Measurements from ENCODE around the gene ACADS. TPM values are rescaled to one million over a fixed set of nuclear protein-coding genes. Genes with fewer than 3 reads are reported as not detected.
A peak's percentile ranks its signal among the peaks of the same experiment; 100 is the strongest.

Gene ACADS, protein sequence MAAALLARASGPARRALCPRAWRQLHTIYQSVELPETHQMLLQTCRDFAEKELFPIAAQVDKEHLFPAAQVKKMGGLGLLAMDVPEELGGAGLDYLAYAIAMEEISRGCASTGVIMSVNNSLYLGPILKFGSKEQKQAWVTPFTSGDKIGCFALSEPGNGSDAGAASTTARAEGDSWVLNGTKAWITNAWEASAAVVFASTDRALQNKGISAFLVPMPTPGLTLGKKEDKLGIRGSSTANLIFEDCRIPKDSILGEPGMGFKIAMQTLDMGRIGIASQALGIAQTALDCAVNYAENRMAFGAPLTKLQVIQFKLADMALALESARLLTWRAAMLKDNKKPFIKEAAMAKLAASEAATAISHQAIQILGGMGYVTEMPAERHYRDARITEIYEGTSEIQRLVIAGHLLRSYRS
- 10.8 and 11.1 TPM in 2 replicates for total RNA-seq

DNA sequence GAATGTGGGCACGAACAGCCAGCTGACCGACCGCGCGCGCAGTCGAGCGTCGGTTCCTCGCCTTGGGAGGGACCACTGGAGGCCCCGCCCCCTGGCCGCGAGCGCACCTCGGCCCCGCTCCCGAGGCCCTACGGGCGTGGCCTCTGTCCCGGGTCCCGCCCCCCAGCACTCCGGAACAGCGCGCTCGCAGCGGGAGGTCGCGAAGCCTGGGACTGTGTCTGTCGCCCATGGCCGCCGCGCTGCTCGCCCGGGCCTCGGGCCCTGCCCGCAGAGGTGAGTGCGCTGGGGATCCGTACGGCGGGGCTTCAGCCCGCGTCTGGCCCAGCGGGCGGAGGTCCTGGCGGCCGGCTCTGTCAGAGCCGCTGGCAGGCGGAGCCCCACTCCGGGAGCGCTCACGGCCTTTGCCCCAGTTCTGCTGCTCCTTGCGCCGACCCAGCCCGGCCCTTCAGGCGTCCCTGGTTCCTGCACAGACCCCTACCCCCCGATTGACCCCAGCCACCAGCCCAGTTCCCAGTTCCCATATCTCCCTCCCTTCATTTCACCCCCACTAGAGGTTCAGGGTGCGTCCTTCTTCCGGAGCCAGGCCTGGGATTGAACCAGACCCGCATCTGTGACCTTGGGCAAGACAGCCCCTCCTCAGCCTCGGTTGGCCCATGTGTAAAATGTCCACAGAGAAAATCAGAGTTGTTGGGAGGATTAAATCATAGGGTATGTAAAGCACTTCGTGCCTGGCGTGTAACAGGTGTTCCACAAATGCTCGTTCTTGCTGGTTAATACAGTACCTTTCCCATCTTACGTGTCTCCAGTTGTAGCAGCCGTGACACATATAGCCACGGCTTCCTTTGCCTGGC, at the start of gene ACADS:
TSS of gene ACADS (plus strand) at position 168 of the 851 bp plus-strand sequence. CDS start at position 228, 60 bp downstream.
- peak; percentile 89 for DNase-seq (ENCODE audit: low spot score)
- peak within 1 kb of the TSS; percentile 87 for H3K27ac Mint-ChIP-seq
- intact Hi-C loops (cut with micrococcal nuclease) = loop anchor here (1.0 kb wide), 6 partner anchors 12 to 177 kb away; partner anchors contain the start of gene UNC119B
- no peaks in the 10 kb centered on the region for H3K27me3 Mint-ChIP-seq (ENCODE audit: insufficient read depth)
- H3K9me3 Mint-ChIP-seq = no peaks in the 10 kb centered on the region
- H3K36me3 Mint-ChIP-seq (ENCODE audit: low read depth) = peaks cover 32% of the 10 kb centered on the region
- H3K4me3 Mint-ChIP-seq = peak within 1 kb of the TSS; percentile 94
- peaks cover 22% of the 10 kb centered on the region for H3K4me1 Mint-ChIP-seq (ENCODE audit: low read depth)

DNA sequence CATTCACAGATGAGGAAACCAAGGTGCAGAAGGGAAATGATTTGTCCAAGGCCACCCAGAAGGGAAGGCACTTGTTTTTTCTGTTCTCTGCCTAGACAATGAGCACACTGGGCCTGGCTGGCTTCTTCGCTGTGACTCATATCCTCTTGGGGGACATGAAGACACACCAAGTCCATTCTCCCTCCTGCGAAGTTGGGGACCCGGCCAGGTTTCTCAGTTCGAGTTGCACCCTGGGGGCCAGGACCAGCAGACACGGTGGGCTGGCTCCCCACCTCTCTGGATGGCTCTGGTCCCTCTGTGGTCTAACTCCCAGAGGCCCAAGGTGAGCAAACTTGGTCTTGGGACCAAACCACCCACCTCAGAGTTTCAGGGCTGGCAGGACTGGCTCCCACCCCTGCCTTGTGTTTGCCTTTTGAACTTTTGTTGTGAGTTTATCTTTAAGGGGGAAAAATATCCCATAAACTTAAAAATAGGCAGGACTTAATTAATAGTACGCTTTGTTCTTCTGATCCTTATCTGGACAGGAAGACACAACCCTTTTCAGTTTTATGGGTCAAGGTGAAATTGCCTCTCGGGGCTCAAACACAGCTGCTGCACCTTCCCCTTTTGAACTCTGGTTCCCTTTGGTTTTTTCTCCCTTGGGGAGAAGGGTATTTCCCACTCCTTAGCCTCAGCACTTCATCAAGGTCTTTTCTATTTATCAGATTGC, 47.7 kb upstream of the ACADS start:
- Mint-ChIP-seq H3K9me3 (no peaks in the 10 kb centered on the region), H3K4me3 (no peak overlapping the region), H3K27me3 (ENCODE audit: insufficient read depth) (no peaks in the 10 kb centered on the region), H3K4me1 (ENCODE audit: low read depth) (peaks cover 13% of the 10 kb centered on the region), H3K27ac (peak overlapping the region; percentile 7), H3K36me3 (ENCODE audit: low read depth) (no peaks in the 10 kb centered on the region)
- DNase-seq (ENCODE audit: low spot score) = no peak
- intact Hi-C loops (cut with micrococcal nuclease) = no loop called here

DNA sequence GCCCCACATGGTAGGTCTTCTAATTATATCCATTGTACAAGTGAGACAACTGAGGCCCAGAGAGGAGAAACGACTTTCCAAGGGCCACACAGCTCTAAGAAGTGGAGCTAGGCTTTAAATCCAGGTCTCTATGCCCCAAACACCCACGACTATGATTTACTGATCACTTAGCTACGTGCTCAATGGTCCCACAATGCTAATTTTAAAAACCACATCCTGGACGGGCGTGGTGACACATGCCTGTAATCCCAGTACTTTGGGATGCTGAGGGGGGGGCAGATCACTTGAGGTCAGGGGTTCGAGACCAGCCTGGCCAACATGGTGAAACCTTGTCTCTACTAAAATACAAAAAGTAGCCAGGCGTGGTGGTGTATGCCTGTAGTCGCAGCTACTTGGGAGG, 47.1 kb upstream of the ACADS start:
- DNase-seq (ENCODE audit: low spot score) = no peak

DNA sequence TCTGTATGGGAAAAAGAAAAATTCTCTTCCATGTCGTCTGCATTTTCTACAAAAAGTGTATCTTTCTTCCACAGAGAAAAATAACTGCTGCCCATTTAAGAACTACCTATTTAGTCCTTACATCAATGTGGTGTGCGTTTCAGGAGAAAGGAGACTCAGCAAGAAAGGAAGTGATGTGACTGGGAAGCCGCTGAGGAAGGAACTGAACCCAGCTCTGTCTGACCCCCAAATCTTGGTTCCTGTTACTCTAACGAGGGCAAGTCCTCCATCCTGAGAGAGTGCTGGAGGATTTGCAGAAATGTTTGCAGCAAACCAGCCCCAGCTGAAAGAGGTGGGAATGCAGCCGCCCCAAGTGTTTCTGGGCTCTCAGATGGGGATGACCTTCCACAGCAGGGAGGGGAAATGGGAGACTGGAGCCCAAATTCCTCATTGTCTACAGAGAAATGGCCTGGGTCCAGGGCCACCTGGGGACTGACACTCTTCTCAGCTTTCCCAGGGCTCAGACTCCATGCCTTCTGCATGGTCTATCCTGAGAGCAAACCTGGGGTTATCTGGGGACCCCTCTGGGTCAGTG, 45.4 kb upstream of the ACADS start:
- peaks cover 21% of the 10 kb centered on the region for H3K4me1 Mint-ChIP-seq (ENCODE audit: low read depth)
- intact Hi-C loops (cut with micrococcal nuclease) = loop anchor here (10.0 kb wide), 1 partner anchor 1845 kb away; the partner anchor contains the start of genes KNTC1 and RSRC2
- no peaks in the 10 kb centered on the region for H3K36me3 Mint-ChIP-seq (ENCODE audit: low read depth)
- no peak for DNase-seq (ENCODE audit: low spot score)
- H3K9me3 Mint-ChIP-seq = no peaks in the 10 kb centered on the region
- no peak overlapping the region for H3K4me3 Mint-ChIP-seq
- H3K27me3 Mint-ChIP-seq (ENCODE audit: insufficient read depth) = no peaks in the 10 kb centered on the region
- no peak overlapping the region for H3K27ac Mint-ChIP-seq

More for the DNA sequence above, 47.1 kb upstream of the ACADS start:
- Mint-ChIP-seq H3K4me3 (no peak overlapping the region), H3K27me3 (ENCODE audit: insufficient read depth) (no peaks in the 10 kb centered on the region), H3K4me1 (ENCODE audit: low read depth) (peaks cover 13% of the 10 kb centered on the region), H3K27ac (peak overlapping the region; percentile 7), H3K36me3 (ENCODE audit: low read depth) (no peaks in the 10 kb centered on the region), H3K9me3 (no peaks in the 10 kb centered on the region)
- intact Hi-C loops (cut with micrococcal nuclease) = no loop called here

DNA sequence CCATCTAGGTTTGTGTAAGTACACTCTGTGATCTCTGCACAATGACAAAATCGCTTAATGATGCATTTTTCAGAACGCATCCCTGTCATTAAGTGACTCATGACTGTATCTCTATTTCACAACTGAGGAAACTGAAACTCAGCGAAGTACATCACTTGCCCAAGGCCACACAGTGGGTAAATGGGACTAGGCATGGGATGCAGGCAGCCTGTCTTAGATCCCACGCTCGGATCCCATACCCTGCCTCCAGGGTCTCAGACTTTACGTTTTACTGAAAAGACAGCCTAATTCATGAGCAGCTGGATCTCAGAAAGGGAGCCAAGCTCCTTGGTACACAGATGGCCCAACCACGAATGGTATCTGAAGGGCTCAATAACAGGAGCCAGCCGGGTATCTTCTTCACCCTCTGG, 41.1 kb upstream of the ACADS start:
- H3K9me3 Mint-ChIP-seq = no peaks in the 10 kb centered on the region
- H3K4me3 Mint-ChIP-seq = peak overlapping the region; percentile 60
- no peaks in the 10 kb centered on the region for H3K36me3 Mint-ChIP-seq (ENCODE audit: low read depth)
- no peak for DNase-seq (ENCODE audit: low spot score)
- H3K27me3 Mint-ChIP-seq (ENCODE audit: insufficient read depth) = no peaks in the 10 kb centered on the region
- intact Hi-C loops (cut with micrococcal nuclease) = loop anchor here (10.0 kb wide), 1 partner anchor 1840 kb away; the partner anchor contains the start of genes KNTC1 and RSRC2
- H3K4me1 Mint-ChIP-seq (ENCODE audit: low read depth) = peaks cover 26% of the 10 kb centered on the region
- H3K27ac Mint-ChIP-seq = peak overlapping the region; percentile 21

DNA sequence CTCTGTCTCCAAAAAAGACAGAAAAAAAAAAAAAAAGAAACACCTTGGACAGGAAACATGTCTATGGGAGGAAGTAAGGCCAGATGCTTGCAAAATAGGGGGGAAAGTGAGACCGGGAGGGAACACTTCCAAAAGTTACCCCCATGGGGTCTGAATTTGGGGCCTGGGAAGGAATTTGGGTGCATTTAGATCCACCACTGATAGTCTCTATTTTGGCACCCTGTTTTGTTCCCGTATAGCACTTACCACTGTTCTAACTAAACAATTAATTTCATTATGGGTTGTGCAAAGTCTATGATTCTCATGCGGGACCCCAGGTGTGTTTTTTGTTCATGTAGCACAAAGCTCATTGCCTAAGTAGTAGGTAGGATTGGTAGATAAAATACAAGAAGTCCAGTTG, 40.1 kb upstream of the ACADS start:
- Mint-ChIP-seq H3K27me3 (ENCODE audit: insufficient read depth) (no peaks in the 10 kb centered on the region), H3K36me3 (ENCODE audit: low read depth) (no peaks in the 10 kb centered on the region), H3K4me3 (peak overlapping the region; percentile 88), H3K9me3 (no peaks in the 10 kb centered on the region), H3K27ac (peak overlapping the region; percentile 40), H3K4me1 (ENCODE audit: low read depth) (peaks cover 34% of the 10 kb centered on the region)
- intact Hi-C loops (cut with micrococcal nuclease) = loop anchor here (5.0 to 10.0 kb wide), 2 partner anchors 1097 to 1839 kb away; partner anchors contain the start of genes KNTC1 and RSRC2
- DNase-seq (ENCODE audit: low spot score) = no peak

DNA sequence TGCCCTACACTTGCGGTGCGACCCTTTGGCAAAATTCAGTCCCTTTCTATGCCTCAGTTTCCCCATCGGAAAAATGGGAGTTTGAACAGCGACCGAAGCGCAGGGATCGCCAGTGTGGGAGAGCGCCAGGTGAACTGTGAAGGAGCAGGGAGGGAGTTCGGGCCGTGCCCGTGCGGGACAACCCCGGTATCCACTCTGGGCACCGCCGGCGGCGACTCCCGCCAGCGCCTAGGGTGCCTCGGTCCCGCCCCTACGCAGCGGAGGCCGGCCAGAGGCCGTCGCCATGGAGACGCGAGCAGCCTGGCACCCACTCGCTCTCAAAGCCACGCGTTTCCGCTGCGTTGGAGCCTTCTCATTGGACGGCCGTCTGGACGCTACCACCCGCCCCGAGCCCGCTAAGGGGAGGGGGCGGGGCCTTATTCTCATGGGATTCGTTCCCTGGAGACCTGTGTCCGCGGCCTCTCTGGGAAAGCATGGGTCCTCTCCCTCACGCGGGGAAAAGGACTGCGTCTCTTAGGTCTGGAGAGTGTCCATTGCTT, 39.4 kb upstream of the ACADS start:
- H3K9me3 Mint-ChIP-seq = no peaks in the 10 kb centered on the region

DNA sequence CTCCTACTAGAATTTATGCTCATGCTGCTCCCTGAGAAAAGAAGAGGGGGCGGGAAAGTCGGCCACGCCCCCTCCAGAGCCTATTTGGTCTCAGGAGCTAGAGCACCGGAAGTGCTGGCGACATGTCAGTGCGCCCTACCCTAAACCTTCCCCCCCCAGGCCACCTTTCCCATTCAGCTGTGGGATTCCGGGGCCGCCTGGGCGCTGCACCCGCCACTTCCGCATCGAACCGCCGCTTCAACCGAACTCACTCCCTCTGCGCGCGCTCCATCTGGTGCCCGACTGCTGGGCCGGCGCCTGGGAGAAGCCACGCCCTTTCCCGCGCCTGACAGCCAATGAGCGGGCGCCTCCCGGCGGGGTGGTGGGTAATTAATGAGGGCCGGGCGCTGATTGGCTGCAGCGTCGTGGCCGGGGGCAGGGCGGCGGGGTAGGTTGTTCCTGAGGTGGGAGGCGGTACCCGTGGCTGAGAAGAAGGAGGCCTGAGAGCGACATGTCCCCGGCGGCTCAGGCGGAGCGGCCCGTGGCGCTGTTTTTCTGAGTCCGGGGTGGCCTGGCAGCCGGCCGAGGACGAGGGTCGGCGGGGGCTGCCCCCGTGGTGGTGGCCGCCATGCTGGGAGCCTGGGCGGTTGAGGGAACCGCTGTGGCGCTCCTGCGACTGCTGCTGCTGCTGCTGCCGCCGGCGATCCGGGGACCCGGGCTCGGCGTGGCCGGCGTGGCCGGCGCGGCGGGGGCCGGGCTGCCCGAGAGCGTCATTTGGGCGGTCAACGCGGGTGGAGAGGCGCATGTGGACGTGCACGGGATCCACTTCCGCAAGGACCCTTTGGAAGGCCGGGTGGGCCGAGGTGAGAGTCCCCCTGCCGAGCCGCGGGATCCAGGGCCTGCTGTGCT, 38.7 kb upstream of the ACADS start, which contains the start of gene MLEC:
TSS of gene MLEC (plus strand) at position 460 of the 888 bp plus-strand sequence. CDS start at position 608, 148 bp downstream.
- H3K27ac Mint-ChIP-seq = peak within 1 kb of the TSS; percentile 86
- no peaks in the 10 kb centered on the region for H3K9me3 Mint-ChIP-seq
- H3K4me1 Mint-ChIP-seq (ENCODE audit: low read depth) = peaks cover 48% of the 10 kb centered on the region
- DNase-seq (ENCODE audit: low spot score) = peak; percentile 100
- no peaks in the 10 kb centered on the region for H3K27me3 Mint-ChIP-seq (ENCODE audit: insufficient read depth)
- H3K4me3 Mint-ChIP-seq = peak within 1 kb of the TSS; percentile 88
- intact Hi-C loops (cut with micrococcal nuclease) = loop anchor here (1.0 to 10.0 kb wide), 16 partner anchors 27 to 1838 kb away; partner anchors contain the start of genes ACADS, CAMKK2, COX6A1 and KNTC1
- H3K36me3 Mint-ChIP-seq (ENCODE audit: low read depth) = peaks cover 3% of the 10 kb centered on the region

More for the DNA sequence above, 39.4 kb upstream of the ACADS start:
- intact Hi-C loops (cut with micrococcal nuclease) = loop anchor here (1.0 to 10.0 kb wide), 13 partner anchors 28 to 1839 kb away; partner anchors contain the start of genes ACADS, CAMKK2, COX6A1 and KNTC1
- H3K27me3 Mint-ChIP-seq (ENCODE audit: insufficient read depth) = no peaks in the 10 kb centered on the region
- peak overlapping the region; percentile 86 for H3K27ac Mint-ChIP-seq
- peak overlapping the region; percentile 88 for H3K4me3 Mint-ChIP-seq
- peaks cover 41% of the 10 kb centered on the region for H3K4me1 Mint-ChIP-seq (ENCODE audit: low read depth)
- peaks cover 2% of the 10 kb centered on the region for H3K36me3 Mint-ChIP-seq (ENCODE audit: low read depth)
- peak; percentile 97 for DNase-seq (ENCODE audit: low spot score)

DNA sequence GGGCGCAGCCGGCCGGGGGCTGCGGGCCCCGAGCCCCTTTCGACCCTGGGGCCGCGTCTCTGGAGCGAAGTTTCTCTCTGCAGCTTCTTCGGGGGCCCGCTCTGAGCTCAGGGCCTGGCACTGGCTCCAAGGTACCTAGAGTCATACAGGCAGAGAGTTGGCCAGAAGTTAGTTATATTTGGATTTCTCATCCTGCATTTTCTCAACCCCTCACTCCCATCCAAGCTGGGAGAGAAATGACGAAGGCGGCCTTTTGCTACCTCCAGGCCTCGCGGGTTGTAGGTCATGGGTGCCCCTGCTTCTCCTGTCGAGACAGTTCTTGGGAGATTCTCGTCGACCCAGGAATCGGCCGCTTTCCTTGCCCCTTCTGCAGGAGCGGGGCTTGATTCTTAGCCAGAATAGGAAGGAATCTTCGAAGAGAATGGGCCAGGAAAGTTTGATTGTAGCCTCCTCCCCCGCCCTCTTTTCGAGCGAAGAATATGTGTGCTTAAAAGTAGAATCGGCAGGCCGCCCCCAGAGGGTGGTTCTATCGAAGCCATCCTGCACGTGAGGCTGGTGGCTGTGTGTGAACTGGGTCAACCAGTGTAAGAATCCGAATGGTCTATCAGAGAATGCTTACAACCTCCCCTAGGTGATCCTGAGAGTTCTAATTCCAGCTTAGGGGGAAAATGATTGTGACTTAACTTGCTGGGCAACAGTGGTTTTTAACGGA, 37.9 kb upstream of the ACADS start:
- no peak for DNase-seq (ENCODE audit: low spot score)
- intact Hi-C loops (cut with micrococcal nuclease) = loop anchor here (1.0 to 10.0 kb wide), 10 partner anchors 106 to 1837 kb away; partner anchors contain the start of genes CAMKK2, COX6A1, KNTC1 and P2RX4
- H3K4me3 Mint-ChIP-seq = peak overlapping the region; percentile 85
- H3K27ac Mint-ChIP-seq = peak overlapping the region; percentile 63
- peaks cover 56% of the 10 kb centered on the region for H3K4me1 Mint-ChIP-seq (ENCODE audit: low read depth)
- H3K36me3 Mint-ChIP-seq (ENCODE audit: low read depth) = peaks cover 10% of the 10 kb centered on the region
- no peaks in the 10 kb centered on the region for H3K27me3 Mint-ChIP-seq (ENCODE audit: insufficient read depth)
- H3K9me3 Mint-ChIP-seq = no peaks in the 10 kb centered on the region

DNA sequence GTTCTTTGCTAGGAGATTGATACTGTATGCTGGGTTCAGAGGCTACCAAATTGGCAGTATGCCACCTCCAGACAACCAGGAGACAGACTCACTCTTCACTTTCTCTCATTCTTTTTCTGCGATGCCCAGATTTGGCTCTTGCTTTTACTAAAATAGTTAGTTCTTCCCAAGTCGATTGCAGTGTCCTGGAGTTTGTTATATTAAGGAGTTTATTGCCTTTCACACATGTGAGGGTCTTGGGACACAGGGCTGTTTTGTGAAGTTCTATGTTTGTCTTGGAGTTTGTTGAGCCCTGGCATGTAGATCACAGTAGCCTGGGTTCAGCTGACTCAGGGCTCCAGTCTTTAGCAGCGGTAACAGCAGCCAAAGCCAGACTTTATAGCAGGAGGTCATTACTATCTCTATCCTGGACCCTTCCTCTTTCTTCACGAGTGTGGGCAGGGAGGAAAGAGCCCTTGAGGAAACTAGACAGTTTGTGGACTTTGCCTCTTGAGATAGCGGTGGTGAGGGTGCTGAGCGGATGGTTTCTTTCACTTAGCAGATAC, 37.0 kb upstream of the ACADS start:
- H3K36me3 Mint-ChIP-seq (ENCODE audit: low read depth) = peaks cover 15% of the 10 kb centered on the region
- peak overlapping the region; percentile 85 for H3K4me3 Mint-ChIP-seq
- no peak for DNase-seq (ENCODE audit: low spot score)
- H3K27me3 Mint-ChIP-seq (ENCODE audit: insufficient read depth) = no peaks in the 10 kb centered on the region
- peaks cover 64% of the 10 kb centered on the region for H3K4me1 Mint-ChIP-seq (ENCODE audit: low read depth)
- no peaks in the 10 kb centered on the region for H3K9me3 Mint-ChIP-seq
- intact Hi-C loops (cut with micrococcal nuclease) = loop anchor here (5.0 to 10.0 kb wide), 2 partner anchors 1094 to 1836 kb away; partner anchors contain the start of genes KNTC1 and RSRC2
- H3K27ac Mint-ChIP-seq = peak overlapping the region; percentile 63
